K562 (cell line): ENCODE results near the gene NPB. TPM values are rescaled to one million over a fixed set of nuclear protein-coding genes. Genes with fewer than 3 reads are reported as not detected.
A peak's percentile ranks its signal among the peaks of the same experiment; 100 is the strongest.

Experiments used
- ATAC-seq: fragments of 200-7000 bp; cut with Tn5 transposase; 3 replicates; pipeline ENCODE4 v1.9.1; 2020; ENCODE audit warnings: moderate library complexity
- BruUV-seq: library from RNA; stranded (reverse); fragments of 400-500 nt; replicated peaks from 2 replicates; lab custom pipeline; 2021; lab: Mats Ljungman, UMichigan
- CTCF ChIA-PET: fragments of 300-600 bp; formaldehyde crosslinking; extraction: SDS; loops from one replicate; lab custom pipeline; 2021; ENCODE audit warnings: low intra/inter-chr PET ratio; lab: Yijun Ruan, JAX
- POLR2A ChIA-PET: fragments of 300-600, 350-650 bp; sonication (Branson Sonifier 250); formaldehyde crosslinking; extraction: SDS; loops from one replicate; lab custom pipeline; 2021; ENCODE audit warnings: antibody characterized with exemption, inconsistent platforms; lab: Yijun Ruan, JAX
- DNase-seq, 4 experiments: peaks; one replicate each; pipeline versions ENCODE4 v3.0.0 to v3.0.0-alpha.2; 2011 to 2018; ENCODE audit warnings: low spot score in 3 of 4, mixed read lengths in 3 of 4; ENCODE audit errors: extremely low read depth in 1 of 4
- FAIRE-seq: peaks from 2 replicates; lab custom pipeline; 2011; peaks lifted over from hg19 to GRCh38; lab: Jason Lieb, UNC
- H2AFZ ChIP-seq: 2 replicates; pipeline ENCODE4 v1.6.0; 2011; ENCODE audit warnings: low read depth, low read length, control low read depth, inconsistent platforms
- H3K27ac ChIP-seq: fragments of 200-600 bp; 3 replicates; pipeline ENCODE4 v1.8.0; 2011; ENCODE audit warnings: low read depth, mild to moderate bottlenecking, control low read depth, inconsistent platforms, low read length, moderate library complexity, mixed read lengths; ENCODE audit errors: extremely low read depth
- H3K27me3 ChIP-seq, 2 experiments: fragments of 300-600 bp in 1 of 2; 2 replicates in 1 of 2; 3 replicates in 1 of 2; pipeline versions ENCODE4 v1.6.0 to v1.8.0; 2011; ENCODE audit warnings: inconsistent platforms in 2 of 2, low read length in 2 of 2, mild to moderate bottlenecking in 1 of 2, mixed read lengths in 1 of 2, moderate library complexity in 1 of 2; ENCODE audit not compliant: control insufficient read depth in 2 of 2, insufficient read depth in 2 of 2
- H3K36me3 ChIP-seq: fragments of 300-600 bp; 3 replicates; pipeline ENCODE4 v1.8.0; 2011; ENCODE audit warnings: mild to moderate bottlenecking, low read length, inconsistent platforms; ENCODE audit not compliant: control insufficient read depth, insufficient read depth
- H3K4me1 ChIP-seq, 2 experiments: fragments of 200-600 bp in 1 of 2; replicated peaks in 1 of 2; 2 replicates in 1 of 2; 3 replicates in 1 of 2; pipeline versions ENCODE4 v1.5.1 to v1.8.0; 2011; ENCODE audit warnings: inconsistent platforms in 2 of 2, low read length in 2 of 2, mild to moderate bottlenecking in 1 of 2, mixed read lengths in 1 of 2, moderate library complexity in 1 of 2; ENCODE audit not compliant: control insufficient read depth in 2 of 2, insufficient read depth in 2 of 2
- H3K4me2 ChIP-seq: 2 replicates; pipeline ENCODE4 v1.6.1; 2011; ENCODE audit warnings: low read length, control low read depth, inconsistent platforms, mixed read lengths; ENCODE audit not compliant: insufficient read depth
- H3K4me3 ChIP-seq: fragments of 200-600 bp; sonication (generic), shearing (Covaris generic); 2 replicates; pipeline ENCODE4 v1.5.1; 2016; ENCODE audit warnings: control low read depth, inconsistent platforms
- H3K79me2 ChIP-seq: fragments of 200-600 bp; 3 replicates; pipeline ENCODE4 v1.8.0; 2011; ENCODE audit warnings: low read length, inconsistent platforms; ENCODE audit not compliant: control insufficient read depth, insufficient read depth
- H3K9ac ChIP-seq, 2 experiments: 2 replicates each; pipeline versions ENCODE4 v1.6.0 to v1.6.1; 2011; ENCODE audit warnings: low read depth in 2 of 2, low read length in 2 of 2, control low read depth in 1 of 2, inconsistent platforms in 1 of 2, mild to moderate bottlenecking in 1 of 2, mixed read lengths in 1 of 2; ENCODE audit not compliant: insufficient read depth in 1 of 2
- H3K9me1 ChIP-seq: one replicate; pipeline ENCODE4 v1.6.0; 2011; ENCODE audit warnings: inconsistent platforms, mild to moderate bottlenecking, low read length, moderate library complexity; ENCODE audit not compliant: control insufficient read depth, insufficient read depth
- H3K9me3 ChIP-seq: replicated peaks from 2 replicates; pipeline ENCODE4 v1.5.1; 2011; ENCODE audit warnings: low read depth, low read length, inconsistent platforms; ENCODE audit not compliant: control insufficient read depth, insufficient read depth
- H4K20me1 ChIP-seq: replicated peaks from 2 replicates; pipeline ENCODE4 v1.6.1; 2011; ENCODE audit warnings: low read length, inconsistent platforms, mixed read lengths; ENCODE audit not compliant: control insufficient read depth, insufficient read depth
- MCM2 ChIP-seq: fragments of 450-650 bp; IDR thresholded peaks from 2 replicates; pipeline ENCODE4 v1.6.1; 2017; ENCODE audit warnings: low read depth, mild to moderate bottlenecking
- POLR2G ChIP-seq: fragments of 200-400 bp; formaldehyde crosslinking; IDR thresholded peaks from 2 replicates; pipeline ENCODE4 v1.6.1; 2017; ENCODE audit warnings: low read depth, mild to moderate bottlenecking, antibody characterized with exemption, low read length, moderate library complexity
- WGBS: fragments of 100-300 bp; shearing (Covaris generic); methylation state at CpG from one replicate; pipeline ENCODE4 v1.1.6; 2016; ENCODE audit warnings: low coverage, mixed read lengths; ENCODE audit not compliant: insufficient coverage; ENCODE audit errors: missing lambda C conversion rate; 5-methylcytosine and 5-hydroxymethylcytosine counted together
- in situ Hi-C: fragments of 300-500 bp; cut with MboI; formaldehyde crosslinking; loops from 4 replicates; pipeline ENCODE4 v1.15.0; 2018; ENCODE audit warnings: inconsistent platforms, mixed read lengths
- intact Hi-C: fragments of 100-400 bp; cut with micrococcal nuclease; formaldehyde crosslinking; loops from 2 replicates; pipeline ENCODE4 v1.14.2; 2022
- polyA plus RNA-seq, 8 experiments: library from polyadenylated mRNA; depleted of rRNA in 4 of 8; stranded (reverse) in 5 of 8; unstranded in 3 of 8; fragments of >200 nt; fragmentation: Nextera tagmentation in 2 of 8; fragmentation: Illumina TruSeq in 1 of 8; extraction: Ambion mirVana in 2 of 8; extraction: Trizol in 1 of 8; gene quantifications; 2 replicates each; pipeline versions ENCODE4 v1.2.1 to v1.2.3, GENCODE V29; 2011 to 2014; ENCODE audit warnings: inconsistent platforms in 1 of 8, missing spikeins in 1 of 8
- total RNA-seq, 7 experiments: library from RNA; depleted of rRNA in 6 of 7; stranded (reverse); fragments of >200 nt in 6 of 7; fragmentation: Illumina TruSeq in 2 of 7; extraction: Trizol in 2 of 7; gene quantifications; 2 replicates each; pipeline versions ENCODE4 v1.2.1 to v1.2.3, GENCODE V29; 2011 to 2021; ENCODE audit warnings: low replicate concordance in 1 of 7

Gene NPB
- total and polyA plus RNA-seq, 9 of the 15 experiments (the other 6 are each of a cell fraction or from before 2014, with no cell fraction given), result 0.03 to 0.61 (median 0.14) TPM; not detected in 2

- ChIA-PET POLR2A (interaction anchor here (0.7 to 1.7 kb wide), 3 partner anchors 13 to 180 kb away, joined by 3 to 10 read pairs (median 6); no protein-coding TSS in a partner anchor), CTCF (no interaction called here)
- H3K27me3 ChIP-seq, result no peaks in the 10 kb centered on the region
- no peak for FAIRE-seq
- BruUV-seq, result no TSS peak
- peaks cover 10 to 93% of the 10 kb centered on the region in 2 experiments for H3K4me1 ChIP-seq
- no peaks in the 10 kb centered on the region for H3K9me1 ChIP-seq
- TF ChIP-seq POLR2G, result peak; percentile 41; the same call in 1 of the 2 replicates
- no peak for TF ChIP-seq MCM2
- H3K79me2 ChIP-seq, result peaks cover 1% of the 10 kb centered on the region; the same call in 2 of the 3 replicates
- H3K4me3 ChIP-seq, result no peak overlapping the region
- 88% methylated on average over 14 of the region's 24 CpGs for WGBS
- intact Hi-C loops (no loop called here), in situ Hi-C loops (no loop called here)
- no peaks in the 10 kb centered on the region for H3K9me3 ChIP-seq
- no peak for ATAC-seq
- H3K4me2 ChIP-seq, result no peak overlapping the region
- peaks cover 2% of the 10 kb centered on the region; the same call in 1 of the 2 replicates for H4K20me1 ChIP-seq
- peak overlapping the region in 1 of 2 experiments; percentile 4; a peak in 1 of 4 replicates for H3K9ac ChIP-seq
- H3K27ac ChIP-seq, result no peak overlapping the region
- H3K36me3 ChIP-seq, result peaks cover 74% of the 10 kb centered on the region; the same call in 2 of the 3 replicates
- H2AFZ ChIP-seq, result no peak overlapping the region
- DNase-seq, result no peak
Observed at GRCh38 chr17:81903896-81904599, 2.0 kb downstream of the NPB start.
